Lower leg skin (tissue), 4 donors: ENCODE results near the gene WDR62. TPM values are rescaled to one million over a fixed set of nuclear protein-coding genes. Genes with fewer than 3 reads are reported as not detected.

Experiments
- DNase-seq, 2 donors: peaks; one replicate each; pipeline ENCODE4 v3.0.0-alpha.2; 2019; ENCODE audit warnings: low spot score in 2 of 2
- H3K4me3 ChIP-seq: fragments of 200-600 bp; sonication (generic); 2 replicates; pipeline ENCODE4 v1.5.1; 2017; ENCODE audit warnings: mild to moderate bottlenecking, low read depth; ENCODE audit not compliant: poor library complexity, severe bottlenecking
- POLR2A ChIP-seq, 2 donors: fragments of 450-650 bp; IDR thresholded peaks; one replicate each; pipeline ENCODE4 v1.6.1; 2016 to 2017; ENCODE audit warnings: antibody characterized with exemption in 2 of 2, mild to moderate bottlenecking in 1 of 2, moderate library complexity in 1 of 2
- WGBS, 2 donors: methylation state at CpG; one replicate each; pipeline ENCODE4 v1.1.5; 2018; 5-methylcytosine and 5-hydroxymethylcytosine counted together
- intact Hi-C: fragments of 100-400 bp; cut with DNase I; formaldehyde crosslinking; loops from one replicate; pipeline ENCODE4 v1.15.0; 2023; ENCODE audit warnings: low total_unique reads
- total RNA-seq, 4 donors: library from RNA; depleted of rRNA; stranded (reverse); fragments of >200 nt; gene quantifications; one replicate each; pipeline ENCODE4 v1.1.0, GENCODE V29; 2016
- TF ChIP-seq, protein P1 (sequence below), 3 donors: fragments of 450-650 bp; IDR thresholded peaks; one replicate each; pipeline ENCODE4 v1.5.1; 2016; ENCODE audit warnings: antibody characterized with exemption in 3 of 3, mild to moderate bottlenecking in 3 of 3, moderate library complexity in 2 of 3

WDR62 gene
- total RNA-seq, 4 donors from 2014 or later = 1.3 to 3.0 (median 2.3) TPM

GRCh38 chr19:36090910-36091695, 36.4 kb downstream of the WDR62 start:
- intact Hi-C loops = no loop called here
- WGBS, 2 donors = 60 to 79% methylated on average over 13 of the region's 13 CpGs
- no peak overlapping the region for H3K4me3 ChIP-seq
- no peak for DNase-seq
- TF ChIP-seq POLR2A (IDR thresholded peaks at IDR 0.05) = no peak
- TF ChIP-seq, protein P1, sequence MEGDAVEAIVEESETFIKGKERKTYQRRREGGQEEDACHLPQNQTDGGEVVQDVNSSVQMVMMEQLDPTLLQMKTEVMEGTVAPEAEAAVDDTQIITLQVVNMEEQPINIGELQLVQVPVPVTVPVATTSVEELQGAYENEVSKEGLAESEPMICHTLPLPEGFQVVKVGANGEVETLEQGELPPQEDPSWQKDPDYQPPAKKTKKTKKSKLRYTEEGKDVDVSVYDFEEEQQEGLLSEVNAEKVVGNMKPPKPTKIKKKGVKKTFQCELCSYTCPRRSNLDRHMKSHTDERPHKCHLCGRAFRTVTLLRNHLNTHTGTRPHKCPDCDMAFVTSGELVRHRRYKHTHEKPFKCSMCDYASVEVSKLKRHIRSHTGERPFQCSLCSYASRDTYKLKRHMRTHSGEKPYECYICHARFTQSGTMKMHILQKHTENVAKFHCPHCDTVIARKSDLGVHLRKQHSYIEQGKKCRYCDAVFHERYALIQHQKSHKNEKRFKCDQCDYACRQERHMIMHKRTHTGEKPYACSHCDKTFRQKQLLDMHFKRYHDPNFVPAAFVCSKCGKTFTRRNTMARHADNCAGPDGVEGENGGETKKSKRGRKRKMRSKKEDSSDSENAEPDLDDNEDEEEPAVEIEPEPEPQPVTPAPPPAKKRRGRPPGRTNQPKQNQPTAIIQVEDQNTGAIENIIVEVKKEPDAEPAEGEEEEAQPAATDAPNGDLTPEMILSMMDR (IDR thresholded peaks at IDR 0.05) = no peak

- WGBS, 2 donors = 100% methylated on average over 2 to 3 of the region's 7 CpGs
- no peak for TF ChIP-seq POLR2A (IDR thresholded peaks at IDR 0.05)
- TF ChIP-seq, protein P1 (IDR thresholded peaks at IDR 0.05) = no peak
- no peak overlapping the region for H3K4me3 ChIP-seq
- intact Hi-C loops = no loop called here
- no peak for DNase-seq
Measured at GRCh38 chr19:36092566-36092965, 37.9 kb downstream of the WDR62 start.

DNA sequence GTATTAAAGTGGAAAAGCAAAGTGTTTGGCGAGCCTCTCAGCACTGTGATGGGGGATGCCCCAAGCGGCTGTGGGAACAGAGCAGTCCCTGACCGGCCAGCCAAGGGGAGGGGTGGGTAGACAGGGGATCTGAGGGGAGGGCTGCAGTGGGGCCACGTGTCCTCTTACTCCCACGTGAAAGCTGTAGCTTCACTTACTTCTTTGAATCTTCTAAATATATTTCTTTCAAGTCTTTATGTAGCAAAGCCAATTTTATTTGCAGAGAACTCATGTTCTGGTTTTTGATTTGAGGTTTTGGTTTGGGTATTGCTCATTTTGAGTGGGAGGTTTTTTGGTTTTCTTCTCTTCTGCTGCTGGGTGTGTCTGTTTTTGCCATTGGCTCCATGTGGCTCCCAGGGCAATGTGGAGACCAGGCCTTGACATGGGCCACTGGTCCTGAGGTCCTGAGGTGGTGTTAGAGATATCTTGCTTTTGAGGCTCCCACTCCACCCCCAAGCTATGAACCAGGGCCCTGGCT, 38.5 kb downstream of the WDR62 start:
- WGBS, 2 donors = 65 to 87% methylated on average over 5 of the region's 5 CpGs
- DNase-seq = no peak
- H3K4me3 ChIP-seq = no peak overlapping the region
- TF ChIP-seq, protein P1 (IDR thresholded peaks at IDR 0.05) = no peak
- TF ChIP-seq POLR2A (IDR thresholded peaks at IDR 0.05) = no peak
- intact Hi-C loops = no loop called here

- intact Hi-C loops = no loop called here
- DNase-seq = no peak
- 72 to 92% methylated on average over 6 of the region's 6 CpGs for WGBS, 2 donors
- H3K4me3 ChIP-seq = no peak overlapping the region
- TF ChIP-seq, protein P1 (IDR thresholded peaks at IDR 0.05) = no peak
- no peak for TF ChIP-seq POLR2A (IDR thresholded peaks at IDR 0.05)
Measured at GRCh38 chr19:36093687-36094086, 39.0 kb downstream of the WDR62 start.

DNA sequence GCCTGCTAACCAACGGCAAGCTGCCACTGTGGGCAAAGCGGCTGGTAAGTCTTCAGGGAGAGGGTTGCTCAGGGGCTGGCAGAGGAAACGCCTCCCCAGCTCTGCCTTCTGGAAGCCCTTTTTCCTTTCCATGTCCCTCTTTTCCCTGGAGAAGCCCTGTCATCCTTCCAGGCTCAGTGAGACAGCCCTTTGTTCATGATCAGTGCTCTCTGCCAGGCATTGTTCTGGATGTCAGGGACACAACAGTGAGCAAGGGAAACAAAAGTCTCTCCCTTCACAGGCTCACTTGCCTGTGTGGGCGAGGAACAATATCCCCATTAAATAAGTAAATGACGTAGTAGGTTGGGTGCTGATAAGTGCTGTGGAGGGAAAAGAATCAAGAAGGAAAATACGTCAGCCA, 42.3 kb downstream of the WDR62 start:
- no peak for DNase-seq
- intact Hi-C loops = no loop called here
- TF ChIP-seq POLR2A (IDR thresholded peaks at IDR 0.05) = no peak
- TF ChIP-seq, protein P1 (IDR thresholded peaks at IDR 0.05) = no peak
- H3K4me3 ChIP-seq = no peak overlapping the region
- WGBS, 2 donors = 61 to 82% methylated on average over 6 of the region's 6 CpGs
